Nephron progenitor cell (in vitro differentiated cells): ENCODE measurements around the gene PDK2.

ENCODE experiments used
- DNase-seq: peaks from one replicate; pipeline ENCODE4 v3.0.0; 2021
- H3K27ac Mint-ChIP-seq: 2 replicates; pipeline ENCODE4 v1.8.0; 2021; ENCODE audit warnings: mild to moderate bottlenecking, moderate library complexity, mixed read lengths
- H3K27me3 Mint-ChIP-seq: 2 replicates; pipeline ENCODE4 v1.8.0; 2021; ENCODE audit warnings: mild to moderate bottlenecking, low read depth, mixed read lengths; ENCODE audit not compliant: poor library complexity
- H3K36me3 Mint-ChIP-seq: 2 replicates; pipeline ENCODE4 v1.8.0; 2021; ENCODE audit warnings: low read depth, mixed read lengths
- H3K4me1 Mint-ChIP-seq: 2 replicates; pipeline ENCODE4 v1.8.0; 2021; ENCODE audit warnings: mixed read lengths
- H3K4me3 Mint-ChIP-seq: 2 replicates; pipeline ENCODE4 v1.8.0; 2021; ENCODE audit warnings: mild to moderate bottlenecking, moderate library complexity, mixed read lengths
- H3K9me3 Mint-ChIP-seq: 2 replicates; pipeline ENCODE4 v1.8.0; 2021; ENCODE audit warnings: mild to moderate bottlenecking, moderate library complexity, mixed read lengths
- CTCF ChIP-seq: fragments of 200-600 bp; sonication (generic); IDR thresholded peaks from 2 replicates; pipeline ENCODE4 v1.5.0; 2021; ENCODE audit warnings: antibody characterized with exemption

The PDK2 gene

DNA sequence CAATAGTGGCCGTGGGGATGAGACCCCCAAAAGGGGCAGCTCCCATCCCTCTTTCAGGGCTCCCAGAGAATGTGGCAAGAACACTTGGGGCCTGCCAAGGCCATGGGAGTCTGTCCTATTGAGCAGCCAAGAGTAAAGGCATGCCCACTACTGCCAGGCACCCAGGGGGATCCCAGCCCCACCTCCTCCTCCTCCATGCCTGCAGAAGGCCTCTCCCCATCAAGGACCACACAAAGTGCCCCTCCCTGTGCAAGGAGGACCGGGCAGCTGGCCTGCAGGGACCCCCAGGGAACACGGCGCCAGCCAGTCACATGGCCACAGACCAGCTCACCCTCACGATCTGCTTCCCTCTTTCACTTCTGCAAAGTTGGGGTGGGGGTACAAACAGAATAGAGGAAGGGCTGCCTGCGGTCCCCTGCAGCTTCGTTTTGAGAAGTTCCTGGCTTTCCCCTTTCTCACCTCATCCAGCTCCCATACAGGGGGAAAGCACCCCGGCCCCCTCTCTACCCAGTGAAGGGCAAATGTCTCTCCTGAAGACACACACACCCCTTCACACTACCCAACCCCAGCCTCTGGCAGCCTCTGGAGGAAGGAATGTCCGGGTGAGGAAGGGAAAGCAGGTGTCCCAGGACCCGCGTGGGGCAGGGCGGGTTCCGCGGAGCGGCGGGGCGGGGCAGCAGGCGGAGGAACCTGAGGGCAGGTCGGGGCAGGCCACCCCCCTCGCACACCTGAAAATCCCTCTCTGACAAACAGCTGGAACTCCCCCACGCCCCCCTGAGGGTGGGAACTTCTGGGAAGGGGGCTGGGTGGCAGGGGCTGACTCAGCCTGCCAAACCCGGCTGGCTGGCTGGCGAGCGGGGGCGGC, 53.3 kb downstream of the PDK2 start:
- H3K4me1 Mint-ChIP-seq, result peaks cover 47% of the 10 kb centered on the region
- peaks cover 9% of the 10 kb centered on the region for H3K27me3 Mint-ChIP-seq
- peaks cover 9% of the 10 kb centered on the region for H3K36me3 Mint-ChIP-seq
- peak overlapping the region; percentile 82 for H3K4me3 Mint-ChIP-seq
- H3K9me3 Mint-ChIP-seq, result no peaks in the 10 kb centered on the region
- H3K27ac Mint-ChIP-seq, result peak overlapping the region; percentile 90
- DNase-seq, result peak; percentile 36
- TF ChIP-seq CTCF, result no peak

DNA sequence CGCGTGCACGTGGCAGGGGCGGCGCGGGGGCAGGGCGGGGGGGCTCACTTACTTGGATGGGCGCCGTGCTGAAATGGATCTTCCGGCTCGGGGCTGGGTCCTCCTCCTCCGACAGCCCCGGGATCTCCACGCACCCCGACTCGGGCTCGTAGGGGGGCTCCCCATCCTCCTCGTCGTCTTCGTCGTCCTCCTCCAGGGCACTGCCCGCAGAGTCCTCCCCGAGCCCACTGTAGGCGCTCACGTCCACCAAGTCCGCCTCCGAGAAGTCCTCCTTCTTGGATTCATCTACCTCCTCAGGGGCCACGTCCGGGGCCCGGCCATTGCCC, 53.9 kb downstream of the PDK2 start:
- H3K27ac Mint-ChIP-seq, result no peak overlapping the region

GRCh38 chr17:50149417-50150353, 54.5 kb downstream of the PDK2 start:
- peak; percentile 72 for DNase-seq
- Mint-ChIP-seq H3K4me1 (peaks cover 60% of the 10 kb centered on the region), H3K9me3 (no peaks in the 10 kb centered on the region), H3K4me3 (peak overlapping the region; percentile 85), H3K27ac (no peak overlapping the region), H3K36me3 (peaks cover under 1% of the 10 kb centered on the region), H3K27me3 (peaks cover 4% of the 10 kb centered on the region)
- TF ChIP-seq CTCF, result no peak

More for the DNA sequence above, 53.9 kb downstream of the PDK2 start:
- Mint-ChIP-seq H3K9me3 (no peaks in the 10 kb centered on the region), H3K36me3 (peaks cover 7% of the 10 kb centered on the region), H3K4me3 (peak overlapping the region; percentile 85), H3K27me3 (peaks cover 9% of the 10 kb centered on the region), H3K4me1 (peaks cover 53% of the 10 kb centered on the region)
- no peak for TF ChIP-seq CTCF
- DNase-seq, result no peak

DNA sequence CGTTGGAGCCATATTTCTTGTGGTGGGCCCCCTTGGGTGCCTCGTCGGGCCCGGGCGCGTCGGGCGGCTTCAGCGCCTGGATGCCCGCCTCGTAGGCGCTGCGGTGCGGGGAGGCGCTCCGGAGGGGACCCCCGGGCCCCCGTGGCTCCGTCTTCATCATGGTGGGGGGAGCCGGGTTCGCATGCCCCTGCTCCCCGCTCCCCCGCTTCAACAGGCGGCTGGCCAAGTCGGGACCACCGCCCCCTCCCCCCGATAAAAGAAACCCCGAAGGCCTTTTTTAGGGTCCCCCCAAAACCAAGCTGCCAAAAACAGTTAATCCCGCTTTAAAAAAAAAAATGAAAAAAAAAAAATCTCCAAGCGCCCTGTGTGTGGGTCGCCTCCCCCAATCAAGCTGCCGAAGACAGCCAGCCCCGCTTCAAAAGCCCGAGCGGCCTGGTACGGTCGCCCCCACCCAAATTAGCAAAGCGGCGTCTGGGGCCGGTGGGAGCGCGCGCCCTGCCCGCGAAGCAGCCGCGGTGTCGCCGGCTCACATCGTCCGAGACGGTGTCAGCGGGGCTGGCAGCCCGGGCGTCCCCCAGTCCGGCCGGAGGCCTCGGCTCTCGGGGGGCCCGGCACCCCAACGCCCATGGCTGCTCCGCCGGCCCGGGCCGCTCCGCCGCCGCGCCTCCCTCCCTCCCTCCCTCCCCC, 55.3 kb downstream of the PDK2 start, which contains the start of gene PPP1R9B:
TSS of gene PPP1R9B (minus strand) at position 324 of the 687 bp plus-strand sequence. CDS start at position 160, 164 bp downstream.
- no peak for TF ChIP-seq CTCF
- Mint-ChIP-seq H3K4me3 (peak within 1 kb of the TSS; percentile 84), H3K36me3 (no peaks in the 10 kb centered on the region), H3K27me3 (peaks cover 3% of the 10 kb centered on the region), H3K27ac (peak within 1 kb of the TSS; percentile 82), H3K4me1 (peaks cover 64% of the 10 kb centered on the region), H3K9me3 (no peaks in the 10 kb centered on the region)
- DNase-seq, result no peak

DNA sequence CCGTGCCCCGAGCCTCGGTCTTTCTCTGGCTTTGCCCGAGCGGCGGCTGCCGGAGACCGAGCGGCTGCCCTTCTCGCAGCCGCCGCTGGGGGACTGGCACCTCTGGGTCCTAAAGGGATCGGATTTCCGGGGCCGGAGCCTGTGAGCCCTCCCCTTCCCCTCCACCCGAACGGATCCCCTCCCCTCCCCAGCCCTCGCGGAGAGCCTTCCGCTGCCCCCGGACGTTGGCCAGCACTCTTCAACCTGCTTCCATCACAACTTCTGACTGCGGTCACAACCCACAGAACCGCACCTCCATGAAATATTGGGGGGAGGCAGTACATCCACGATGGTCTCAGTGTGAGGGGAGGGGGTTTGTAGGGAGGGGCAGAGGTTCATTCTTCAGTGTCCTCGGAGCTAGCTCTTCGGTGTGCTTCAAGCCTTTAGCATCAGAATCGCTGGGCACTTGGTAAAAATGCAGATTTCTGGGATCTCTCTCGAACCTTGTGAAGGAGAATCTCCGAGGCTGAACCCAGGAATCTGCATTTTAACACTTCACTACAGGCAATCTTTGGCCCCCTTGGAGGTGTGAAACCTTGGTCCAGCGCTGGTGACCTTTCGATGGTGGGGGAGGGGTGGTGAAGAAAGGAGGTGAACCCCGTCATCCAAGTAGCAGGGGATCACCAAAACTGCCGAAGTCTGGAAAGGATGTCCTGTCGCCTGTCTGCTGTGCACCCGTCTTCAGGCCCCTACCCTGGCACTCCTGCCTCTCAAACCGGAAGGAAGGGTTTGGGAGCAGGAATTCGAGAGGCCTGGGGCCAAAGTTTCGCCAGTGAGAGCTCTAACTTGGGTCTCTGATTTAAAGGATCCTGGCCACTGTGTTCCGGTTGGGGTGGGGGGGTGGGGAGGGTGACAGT, 56.1 kb downstream of the PDK2 start:
- Mint-ChIP-seq H3K4me1 (peaks cover 59% of the 10 kb centered on the region), H3K27me3 (peaks cover 3% of the 10 kb centered on the region), H3K27ac (peak overlapping the region; percentile 82), H3K4me3 (peak overlapping the region; percentile 84), H3K36me3 (no peaks in the 10 kb centered on the region), H3K9me3 (no peaks in the 10 kb centered on the region)
- TF ChIP-seq CTCF, result peak; percentile 51
- DNase-seq, result peak; percentile 89
